GDM1 (cell line): ENCODE measurements around the gene IGFN1.
A peak's percentile ranks its signal among the peaks of the same experiment; 100 is the strongest.
"Not testable (repeated sequence)": the region's sequence is repeated elsewhere in the genome, so short reads cannot be mapped to it uniquely, and the experiment has no call there.

Experiments
- DNase-seq: peaks from one replicate; lab custom pipeline; 2025; lab: John Stamatoyannopoulos, UW

Gene IGFN1

DNA sequence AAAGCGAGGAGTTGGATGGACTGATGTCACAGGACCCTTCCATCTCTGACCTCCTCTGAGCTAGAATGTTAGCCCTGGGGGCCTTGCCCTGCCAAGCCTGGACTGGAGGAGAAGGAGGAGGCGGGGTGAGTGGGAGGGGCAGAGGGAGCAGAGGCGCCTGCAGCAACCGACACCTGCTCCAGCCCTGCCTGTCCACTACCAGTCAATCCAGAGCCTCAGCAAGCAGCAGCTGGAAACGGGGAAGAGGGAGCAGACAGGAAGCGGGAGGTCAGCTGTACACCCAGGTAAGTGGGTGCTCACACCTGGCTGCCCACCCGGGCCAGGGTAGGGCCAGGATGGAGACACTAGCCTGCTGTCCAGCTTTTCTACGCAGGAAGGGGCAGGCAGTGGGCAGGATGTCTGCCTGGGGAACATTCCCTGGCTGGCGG is at the start of gene IGFN1:
TSS of gene IGFN1 (plus strand) at position 201 of the 428 bp plus-strand sequence. CDS start 2,470 bp downstream, outside the sequence.
- no peak for DNase-seq

DNA sequence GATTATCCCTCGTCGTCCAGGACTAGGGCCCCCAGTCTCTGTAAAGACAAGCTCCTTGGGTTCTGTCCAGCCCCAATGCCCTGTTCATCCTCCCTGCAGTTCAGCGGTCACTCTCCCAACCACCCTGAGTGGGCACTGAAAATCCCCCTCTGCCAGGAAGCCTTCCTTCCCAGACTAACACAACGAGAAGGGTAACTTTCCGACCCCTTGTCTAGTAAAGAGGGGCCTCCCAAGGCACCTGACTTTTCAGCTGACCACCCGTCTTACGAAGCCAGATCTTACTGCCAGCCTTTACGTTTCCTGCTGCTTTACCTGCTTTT is 49.7 kb upstream of the IGFN1 start:
- DNase-seq = no peak

DNA sequence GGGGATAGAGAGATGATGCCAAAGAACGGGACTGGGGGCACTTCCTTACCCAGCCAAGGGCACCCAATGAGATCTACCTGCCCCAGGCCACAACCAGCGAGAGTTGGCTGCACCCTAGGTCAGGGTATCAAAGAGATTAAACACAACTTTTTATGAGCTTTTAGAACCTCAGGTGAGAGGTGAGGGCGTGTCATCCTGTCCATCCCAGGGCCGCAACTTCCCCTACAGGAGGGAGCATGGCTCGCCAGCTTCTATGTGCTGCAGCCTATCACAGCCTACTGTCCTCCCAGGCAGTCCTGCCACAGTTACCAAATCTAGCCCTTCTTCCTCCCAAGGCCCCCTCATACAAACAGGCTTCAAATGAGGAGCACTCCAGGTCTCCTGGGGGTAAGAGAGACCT is 49.2 kb upstream of the IGFN1 start:
- no peak for DNase-seq

DNA sequence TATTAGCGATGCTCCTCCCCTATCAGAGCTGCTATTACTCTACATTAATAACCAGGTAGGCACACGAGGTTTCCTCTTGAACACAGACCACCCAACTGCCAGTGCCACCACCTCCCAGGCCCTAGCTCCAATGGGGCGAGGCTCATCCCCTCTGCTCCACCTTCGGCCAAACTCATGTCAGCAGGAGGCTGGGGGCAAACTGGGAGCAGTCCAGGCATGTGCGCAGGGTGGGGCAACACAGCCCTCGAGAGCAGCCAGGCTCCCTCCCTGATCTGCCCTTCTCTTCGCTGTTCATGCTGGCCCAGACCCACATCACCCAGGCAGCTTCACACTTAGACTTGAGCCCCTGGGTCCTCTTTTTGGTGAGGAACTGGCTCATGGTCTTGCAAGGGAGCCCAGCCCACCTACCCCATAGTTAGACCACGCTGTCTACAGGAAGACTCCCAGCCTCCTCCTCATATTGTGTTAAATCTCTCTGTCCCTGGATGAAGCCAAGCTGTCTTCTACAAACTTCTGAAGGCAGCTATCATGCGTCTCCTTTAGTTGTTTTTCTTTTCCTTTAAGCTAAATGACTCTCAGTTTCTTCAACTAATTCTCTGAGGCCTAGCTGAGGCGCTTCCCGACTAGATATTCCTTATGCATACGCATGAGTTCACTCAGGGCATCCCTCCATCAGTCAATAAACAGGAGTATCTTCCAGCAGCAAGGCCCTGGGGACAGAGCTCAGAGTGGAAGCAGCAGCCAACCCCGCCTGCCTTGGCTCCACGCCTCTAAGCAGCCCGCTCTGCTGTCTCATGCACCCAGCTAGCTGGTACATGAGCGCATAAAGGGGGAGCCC is 48.4 kb upstream of the IGFN1 start:
- DNase-seq = no peak

DNA sequence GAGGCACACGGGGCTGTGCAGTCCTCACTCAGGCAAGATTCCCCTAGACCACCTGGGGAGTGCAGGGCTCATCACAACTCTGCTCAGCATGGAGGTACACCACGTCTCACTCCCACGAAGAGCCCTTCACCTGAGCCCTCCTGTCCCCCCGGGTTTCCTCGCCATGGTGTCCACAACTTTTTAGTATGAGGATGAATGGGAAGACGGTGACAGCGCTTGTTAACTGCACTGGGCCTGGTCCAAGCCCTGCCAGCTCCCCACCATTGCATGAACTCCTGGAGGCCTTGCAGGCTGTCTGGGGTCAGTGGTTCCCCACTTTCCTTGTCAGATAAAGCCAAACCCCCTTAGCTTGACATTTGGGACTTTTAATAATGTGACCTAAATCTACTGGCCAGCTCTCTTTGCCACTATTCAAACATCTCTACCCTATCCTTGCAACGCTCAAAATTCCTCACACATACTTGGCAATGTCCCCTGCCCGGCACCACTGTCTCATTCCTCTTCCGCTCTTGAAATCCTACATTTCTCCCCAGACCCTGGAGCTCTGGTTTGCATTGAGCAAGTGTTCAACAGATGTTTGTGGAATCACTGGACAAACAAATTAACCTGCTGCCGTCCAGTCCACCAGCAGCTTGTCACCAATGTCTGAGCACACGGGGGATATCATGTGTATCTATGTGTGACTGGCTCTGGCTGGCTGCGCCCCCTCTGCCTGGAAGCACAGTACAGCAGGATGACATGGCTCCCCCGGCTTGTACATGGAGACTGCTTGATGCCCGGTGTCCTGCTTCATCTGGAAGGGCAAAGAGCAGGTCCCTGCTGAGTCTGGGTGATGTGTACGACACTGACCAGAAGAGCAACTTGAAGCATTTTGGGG is 47.5 kb upstream of the IGFN1 start:
- no peak for DNase-seq

DNA sequence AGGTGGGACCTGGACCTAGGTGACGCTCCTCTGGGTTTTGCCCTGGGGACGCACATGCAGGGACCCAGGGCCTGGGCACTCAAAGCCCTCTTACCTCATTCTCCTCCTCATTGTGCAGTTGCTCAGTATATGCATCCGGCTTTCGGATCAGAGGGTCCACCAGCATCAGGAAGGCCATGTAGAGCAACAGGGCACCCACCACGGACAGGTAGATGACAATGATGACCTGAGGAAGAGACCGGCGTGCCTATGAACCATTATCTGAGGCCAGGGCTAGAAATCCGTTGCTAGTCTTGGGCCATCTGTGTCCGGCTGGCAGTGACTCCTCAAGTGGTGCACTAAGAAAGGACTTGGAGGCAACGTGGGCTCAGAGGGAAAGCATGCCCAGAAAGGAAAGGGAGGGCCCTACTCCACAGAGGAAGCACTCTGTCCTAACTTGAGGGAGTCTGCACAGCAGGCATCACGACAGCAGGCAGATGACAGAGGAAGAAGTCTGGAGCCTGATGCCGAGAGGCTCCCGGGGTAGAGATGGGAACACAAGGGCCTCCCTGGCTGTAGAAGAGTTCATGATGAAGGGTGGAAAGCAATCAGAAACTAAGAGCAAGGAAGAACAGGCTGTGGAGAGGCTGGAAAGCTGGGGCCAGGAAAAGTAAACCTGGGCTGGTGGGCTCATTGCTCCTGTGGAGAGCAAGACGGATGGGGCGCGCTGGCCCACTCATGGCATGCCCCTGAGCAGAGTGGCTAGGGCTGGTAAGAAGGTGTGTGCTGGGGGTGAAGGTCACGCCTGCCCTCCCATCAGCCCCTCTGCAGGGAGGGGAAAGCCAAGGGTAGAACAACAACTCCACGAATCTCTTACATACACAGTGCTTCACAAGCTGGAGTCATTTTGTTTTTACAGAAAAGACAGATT is 46.6 kb upstream of the IGFN1 start:
- DNase-seq = no peak

DNA sequence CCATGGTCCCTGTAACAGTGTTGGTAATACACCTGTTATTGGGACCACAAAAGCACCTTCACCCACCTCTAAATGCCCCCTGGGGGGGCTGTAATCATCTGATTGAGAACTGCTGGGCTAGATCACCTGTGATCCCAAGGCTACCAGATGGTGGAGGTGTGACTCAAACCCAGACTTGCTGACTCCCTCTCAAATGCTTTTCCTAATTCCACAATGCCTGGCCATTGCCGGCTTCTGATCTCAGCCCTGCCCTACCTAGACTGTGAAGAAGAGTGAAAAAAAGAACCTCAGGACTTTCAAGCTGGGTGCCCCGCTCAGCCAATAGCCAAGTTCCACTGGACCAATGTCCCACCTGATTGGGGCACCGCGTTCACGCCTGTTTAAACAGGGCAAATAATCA is 45.9 kb upstream of the IGFN1 start:
- DNase-seq = no peak

DNA sequence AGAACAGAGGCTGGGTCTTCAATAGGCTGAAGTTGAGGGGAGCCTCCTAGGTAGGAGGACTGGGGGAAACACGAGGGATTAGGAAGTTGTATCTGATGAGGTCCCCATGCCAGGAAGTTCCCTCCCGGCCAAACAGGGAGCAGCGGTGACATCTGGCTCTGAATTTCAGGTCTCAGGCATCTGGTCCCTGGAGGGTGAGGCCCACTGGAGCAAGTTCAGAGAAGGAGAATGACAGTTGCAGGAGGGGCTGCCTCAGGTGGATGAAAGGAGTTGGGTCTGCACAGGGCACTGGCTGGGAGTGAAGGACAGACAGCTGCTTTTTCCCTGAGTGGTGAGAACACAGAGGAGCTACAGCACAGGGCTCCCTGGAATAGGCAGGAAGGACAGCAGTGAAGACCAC is 45.5 kb upstream of the IGFN1 start:
- no peak for DNase-seq

DNA sequence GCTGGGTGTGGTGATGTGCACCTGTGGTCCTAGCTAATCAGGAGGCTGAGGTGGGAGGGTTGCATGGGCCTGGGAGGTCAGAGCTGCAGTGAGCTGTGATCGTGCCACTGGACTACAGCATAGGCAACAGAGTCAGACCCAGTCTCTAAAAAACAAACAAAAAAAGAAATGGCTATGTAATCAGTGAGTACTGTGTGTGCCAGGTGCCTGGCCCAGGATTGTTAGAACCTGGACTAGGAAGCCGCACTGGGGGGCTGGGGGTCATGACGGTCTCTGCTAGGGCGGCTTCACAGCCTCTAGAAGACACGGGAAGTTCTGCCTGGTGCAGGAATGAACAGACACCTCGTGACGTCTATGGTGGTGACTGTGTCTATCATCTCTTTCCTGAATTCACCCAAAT is 44.8 kb upstream of the IGFN1 start:
- no peak for DNase-seq

DNA sequence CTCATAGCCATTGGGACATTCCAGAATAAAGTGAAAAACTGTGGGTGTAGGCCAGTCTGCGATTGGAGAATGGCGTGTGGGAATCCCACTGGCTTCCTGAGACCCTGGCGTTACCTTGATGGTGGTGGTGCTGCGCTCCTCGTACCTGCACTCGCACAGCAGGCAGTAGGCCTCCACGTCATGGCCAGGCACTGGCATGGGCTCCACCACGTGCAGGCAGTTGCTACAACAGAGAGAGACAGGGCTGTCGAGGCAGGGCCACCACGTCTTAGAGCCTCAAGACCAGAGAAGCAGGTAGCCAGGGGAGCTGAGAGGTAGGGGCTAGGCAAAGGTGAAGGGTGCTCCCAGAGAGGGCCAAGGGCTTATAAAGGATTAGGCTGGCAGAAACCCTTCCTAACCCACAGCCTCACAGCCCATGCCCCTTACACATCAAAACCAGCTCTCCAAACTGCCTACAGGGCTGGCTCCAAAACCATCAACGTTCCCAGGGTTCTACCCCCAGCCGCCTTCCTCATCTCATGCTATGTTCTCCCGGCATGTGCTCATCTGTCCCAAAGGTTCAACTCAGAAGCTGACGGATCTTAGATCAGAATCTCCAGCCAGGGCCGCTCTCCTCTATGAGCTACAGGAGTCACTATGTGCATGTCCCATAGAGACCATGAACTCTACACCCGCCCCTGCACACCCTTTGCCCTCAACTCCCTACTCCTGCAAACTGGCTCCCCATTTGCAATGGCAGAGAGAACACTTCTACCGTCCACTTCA is 43.8 kb upstream of the IGFN1 start:
- DNase-seq = no peak

DNA sequence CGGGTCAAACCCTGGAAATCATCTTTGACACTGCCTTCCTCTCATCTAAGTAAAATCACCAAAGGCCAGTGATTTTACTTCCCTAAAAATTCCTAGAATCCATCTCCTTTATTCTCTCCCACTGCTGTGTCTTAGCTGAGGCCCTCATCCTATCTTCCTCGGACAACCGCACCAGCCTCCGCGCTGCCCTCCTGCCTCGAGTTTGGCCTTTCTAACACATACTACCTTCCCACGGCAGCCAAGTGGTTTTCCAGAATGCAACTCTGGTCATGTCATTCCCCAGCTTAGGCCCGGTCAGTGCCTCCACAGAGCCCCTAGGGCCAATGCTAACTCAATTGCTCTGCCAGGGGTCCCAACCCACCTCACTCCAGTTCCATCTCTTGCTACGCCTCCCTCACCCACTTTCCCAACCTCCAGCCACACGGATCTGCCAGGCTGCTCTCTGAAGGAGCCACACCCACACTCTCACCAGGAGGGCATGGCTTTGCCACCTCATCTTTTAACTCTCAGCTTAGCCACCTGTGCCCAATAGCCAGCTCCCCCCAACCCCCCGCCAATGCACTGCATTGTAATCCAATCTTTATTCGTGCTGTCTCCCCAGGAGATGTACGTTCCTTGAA is 43.1 kb upstream of the IGFN1 start:
- DNase-seq = no peak

DNA sequence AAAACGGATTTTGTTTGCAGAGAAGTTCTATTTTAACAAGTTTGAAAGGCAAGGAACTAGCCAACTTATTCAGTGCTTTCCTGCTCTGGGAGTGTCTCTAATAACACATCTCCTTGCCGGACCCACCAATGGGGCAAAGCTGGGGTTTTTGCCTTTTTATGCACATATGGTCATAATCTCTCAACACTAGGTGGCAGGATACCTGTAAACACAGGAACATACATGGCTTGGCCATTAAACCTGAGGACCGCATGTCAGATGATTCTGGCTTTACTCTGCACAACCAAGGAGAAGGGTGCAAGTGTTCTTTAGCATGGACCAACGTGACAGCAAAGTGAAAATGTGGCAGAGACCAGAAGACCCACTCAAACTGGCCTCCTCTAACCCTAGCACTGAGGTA is 41.2 kb upstream of the IGFN1 start:
- DNase-seq = no peak

DNA sequence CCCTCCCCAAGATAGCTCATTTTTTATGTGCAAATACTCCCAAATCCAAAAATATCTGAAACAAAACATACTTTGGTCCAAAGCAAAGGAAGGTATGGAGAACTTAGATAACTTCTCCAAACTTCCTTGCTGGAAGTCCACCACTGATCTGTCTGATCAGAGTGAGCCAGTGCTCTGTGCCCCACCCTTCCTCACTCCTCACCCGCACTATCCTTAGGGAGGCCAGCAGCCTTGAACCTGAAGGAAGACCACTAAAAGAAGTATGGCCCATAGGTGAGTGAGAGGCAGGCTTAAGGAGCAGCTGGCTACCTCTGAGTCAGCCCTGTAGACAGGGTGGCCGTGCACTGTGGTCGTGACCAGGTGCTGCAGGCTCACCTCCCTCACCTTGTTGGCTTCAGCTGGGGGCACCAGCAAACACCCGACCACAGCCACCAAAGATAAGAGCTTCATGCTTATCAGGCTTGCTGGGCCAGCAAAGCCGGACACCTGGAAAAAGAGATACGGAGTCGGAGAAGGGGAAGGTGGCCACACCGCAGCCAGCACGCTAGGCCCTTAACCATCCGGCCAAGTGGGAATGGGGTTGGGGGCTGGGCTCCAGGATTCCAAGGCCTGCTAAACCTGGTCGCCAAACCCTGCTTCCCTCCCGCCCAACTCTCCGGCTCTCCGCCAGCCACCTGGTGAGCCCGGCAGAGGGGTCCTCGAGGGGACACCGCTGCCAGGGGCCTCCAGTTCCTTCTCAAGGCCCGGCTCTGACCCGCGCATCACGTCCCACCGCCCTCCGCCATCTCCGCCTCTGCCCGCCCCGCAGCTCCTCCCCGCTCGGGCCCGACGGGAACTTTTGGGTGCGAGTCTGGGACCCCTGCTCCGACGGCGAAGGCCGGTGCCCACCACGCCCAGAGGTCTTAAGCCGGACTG is 36.9 kb upstream of the IGFN1 start:
- DNase-seq = peak; percentile 63

DNA sequence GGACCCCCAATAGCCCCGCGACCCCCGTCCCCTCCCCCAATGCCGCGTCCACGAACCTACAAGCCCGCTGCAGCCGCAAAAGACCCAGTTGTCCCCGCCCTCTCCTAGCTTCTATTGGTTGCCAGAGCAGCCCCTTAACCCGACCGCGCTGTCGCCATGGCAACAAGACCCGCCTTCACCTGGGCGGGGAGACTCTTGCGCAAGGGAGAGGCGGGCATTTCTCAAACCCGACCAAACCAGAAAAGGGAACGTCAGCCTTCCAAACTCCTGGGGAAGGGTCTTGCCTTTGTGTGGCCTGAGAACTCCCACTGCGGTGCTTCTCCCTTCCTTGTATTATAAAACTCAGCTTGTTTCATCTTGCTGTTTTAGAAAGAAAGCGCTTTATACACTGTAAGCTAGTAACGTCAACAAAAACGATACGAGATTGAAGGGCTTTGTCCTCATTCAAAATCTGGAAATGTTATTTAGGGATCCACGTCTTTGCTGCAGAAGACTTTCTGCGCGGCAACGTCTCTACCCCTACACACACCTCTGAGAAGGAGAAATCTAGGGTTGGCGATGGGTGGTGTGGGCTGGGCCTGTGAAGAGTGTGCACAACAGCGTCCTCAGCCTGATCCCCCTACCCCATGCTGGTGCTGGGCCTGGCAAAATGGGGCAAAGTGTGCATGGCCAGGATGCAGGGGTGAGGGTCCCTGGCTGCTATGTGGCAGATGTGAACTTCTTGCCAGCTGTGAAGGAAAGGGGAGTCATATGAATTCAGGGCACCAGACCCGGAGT is 36.0 kb upstream of the IGFN1 start, which contains the start of gene TMEM9:
TSS of gene TMEM9 (minus strand) at position 86 of the 777 bp plus-strand sequence. CDS start 551 bp downstream, outside the sequence.
- peak; percentile 93 for DNase-seq

DNA sequence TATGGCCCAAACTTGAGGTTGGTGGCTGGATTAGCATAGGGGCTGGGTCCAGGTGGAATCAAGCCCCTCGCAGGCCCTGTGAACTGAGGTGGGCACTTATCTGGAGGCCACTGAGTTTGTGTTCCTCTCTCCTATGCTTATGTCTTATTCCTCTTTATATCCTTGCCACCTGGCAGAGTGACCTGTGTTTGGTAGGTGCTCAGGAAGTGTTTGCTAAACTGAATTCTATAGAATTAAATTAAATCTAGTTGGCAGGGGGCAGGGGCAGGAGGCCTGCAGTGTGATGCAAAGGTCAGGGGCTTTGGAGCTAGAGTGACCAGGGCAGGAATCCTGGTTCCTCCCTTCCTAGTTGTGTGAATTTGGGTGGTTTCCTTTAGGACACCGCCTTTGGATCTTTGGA is 35.3 kb upstream of the IGFN1 start:
- no peak for DNase-seq

DNA sequence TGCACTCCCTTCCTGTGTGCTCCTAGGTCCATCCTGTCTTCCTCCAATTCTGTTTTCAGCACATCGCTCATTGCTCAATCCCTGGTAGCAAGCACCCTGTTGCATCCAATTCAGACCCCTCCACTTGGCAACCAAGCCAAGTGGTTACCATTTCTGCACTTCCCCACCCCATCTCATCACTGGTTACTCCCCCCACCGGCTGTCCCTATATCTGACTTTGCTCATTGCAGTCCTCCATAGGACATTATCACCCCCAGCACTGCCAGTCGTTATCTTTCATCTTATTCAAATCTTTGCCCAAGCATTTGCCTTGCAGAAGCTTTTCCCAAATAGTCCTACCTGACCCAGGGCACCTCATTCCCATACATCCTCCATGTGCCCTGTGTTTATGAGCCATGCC is 34.3 kb upstream of the IGFN1 start:
- DNase-seq = no peak

DNA sequence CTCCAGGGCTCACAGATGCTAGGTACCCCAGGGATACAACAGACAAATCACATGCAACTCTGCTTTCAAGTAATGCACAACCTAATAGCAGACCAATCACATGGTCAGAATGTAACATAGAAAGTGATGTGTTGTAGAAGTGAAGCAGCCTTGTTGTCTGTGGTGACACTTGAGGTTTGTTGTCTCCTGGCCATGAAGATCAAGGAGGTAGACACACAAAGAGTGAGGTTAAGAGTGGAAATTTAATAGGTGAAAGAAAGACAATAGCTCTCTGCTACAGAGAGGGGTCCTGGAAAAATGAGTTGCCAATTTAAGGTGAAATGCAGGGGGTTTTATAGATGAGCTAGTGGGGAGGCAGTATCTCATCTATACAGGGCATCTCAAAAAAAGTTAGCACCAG is 33.8 kb upstream of the IGFN1 start:
- no peak for DNase-seq

DNA sequence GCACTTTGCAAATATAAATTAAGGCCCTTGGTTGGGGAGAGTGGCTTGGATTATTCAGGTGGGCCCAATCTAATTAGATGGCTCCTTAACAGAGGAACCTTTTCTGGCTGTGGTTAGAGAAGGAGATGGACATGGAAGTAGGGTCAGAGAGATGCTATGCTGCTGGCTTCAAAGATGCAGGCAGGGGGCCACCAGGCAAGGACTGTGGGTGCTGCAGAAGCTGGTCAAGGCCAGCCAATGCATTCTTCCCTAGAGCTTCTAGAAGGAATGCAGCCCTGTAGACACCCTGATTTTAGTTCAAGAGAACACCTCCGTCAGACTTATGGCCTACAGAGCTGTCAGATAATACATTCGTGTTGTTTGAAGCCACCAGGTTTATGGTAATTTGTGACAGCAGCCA is 32.7 kb upstream of the IGFN1 start:
- no peak for DNase-seq

DNA sequence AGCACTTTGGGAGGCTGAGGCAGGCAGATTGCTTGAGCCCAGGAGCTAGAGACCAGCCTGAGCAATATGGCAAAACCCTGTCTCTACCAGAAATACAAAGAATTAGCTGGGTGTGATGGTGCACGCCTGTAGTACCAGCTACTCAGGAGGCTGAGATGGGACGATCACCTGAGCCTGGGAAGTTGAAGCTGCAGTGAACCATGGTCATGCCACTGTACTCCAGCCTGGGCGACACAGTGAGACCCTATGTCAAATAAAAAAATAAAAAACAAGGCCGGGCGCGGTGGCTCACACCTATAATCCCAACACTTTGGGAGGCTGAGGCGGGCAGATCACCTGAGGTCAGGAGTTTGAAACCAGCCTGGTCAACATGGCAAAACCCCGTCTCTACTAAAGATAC is 27.6 kb upstream of the IGFN1 start:
- not testable (repeated sequence) for DNase-seq
